ENCODE data around the gene RABL2A.
"Not testable (repeated sequence)": the region's sequence is repeated elsewhere in the genome, so short reads cannot be mapped to it uniquely, and the experiment has no call there.

RABL2A gene

GRCh38 chr2:113690871-113691270 is 63.8 kb downstream of the RABL2A start:
- DNase-seq, result not testable (repeated sequence)

All from hematopoietic multipotent progenitor cell treated with erythropoietin and hydrocortisone succinate and interleukin-3 and kit ligand, for 8 days (in vitro differentiated cells).